GM18861 (cell line): Measurements from ENCODE around the gene MRPL28.

ENCODE experiments used
- ATAC-seq: cut with Tn5 transposase; IDR thresholded peaks from one replicate; pipeline ENCODE4 v1.9.1; 2021; ENCODE audit not compliant: unreplicated experiment

Gene MRPL28

GRCh38 chr16:317583-317982 lies 52.8 kb downstream of the MRPL28 start:
- no peak for ATAC-seq
